ENCODE measurements around the gene LPCAT4.
"Not testable (repeated sequence)": the region's sequence is repeated elsewhere in the genome, so short reads cannot be mapped to it uniquely, and the experiment has no call there.

LPCAT4 gene, protein sequence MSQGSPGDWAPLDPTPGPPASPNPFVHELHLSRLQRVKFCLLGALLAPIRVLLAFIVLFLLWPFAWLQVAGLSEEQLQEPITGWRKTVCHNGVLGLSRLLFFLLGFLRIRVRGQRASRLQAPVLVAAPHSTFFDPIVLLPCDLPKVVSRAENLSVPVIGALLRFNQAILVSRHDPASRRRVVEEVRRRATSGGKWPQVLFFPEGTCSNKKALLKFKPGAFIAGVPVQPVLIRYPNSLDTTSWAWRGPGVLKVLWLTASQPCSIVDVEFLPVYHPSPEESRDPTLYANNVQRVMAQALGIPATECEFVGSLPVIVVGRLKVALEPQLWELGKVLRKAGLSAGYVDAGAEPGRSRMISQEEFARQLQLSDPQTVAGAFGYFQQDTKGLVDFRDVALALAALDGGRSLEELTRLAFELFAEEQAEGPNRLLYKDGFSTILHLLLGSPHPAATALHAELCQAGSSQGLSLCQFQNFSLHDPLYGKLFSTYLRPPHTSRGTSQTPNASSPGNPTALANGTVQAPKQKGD
- 20.1 to 53.3 (median 41.1) reads per million in 4 experiments for total RNA-seq

- DNase-seq = peak; percentile 80
Observed at GRCh38 chr15:34367101-34368081, at the start of gene LPCAT4. Gene LPCAT4 (minus strand): TSS chr15:34367196. CDS start chr15:34367100, 96 bp downstream.

DNA sequence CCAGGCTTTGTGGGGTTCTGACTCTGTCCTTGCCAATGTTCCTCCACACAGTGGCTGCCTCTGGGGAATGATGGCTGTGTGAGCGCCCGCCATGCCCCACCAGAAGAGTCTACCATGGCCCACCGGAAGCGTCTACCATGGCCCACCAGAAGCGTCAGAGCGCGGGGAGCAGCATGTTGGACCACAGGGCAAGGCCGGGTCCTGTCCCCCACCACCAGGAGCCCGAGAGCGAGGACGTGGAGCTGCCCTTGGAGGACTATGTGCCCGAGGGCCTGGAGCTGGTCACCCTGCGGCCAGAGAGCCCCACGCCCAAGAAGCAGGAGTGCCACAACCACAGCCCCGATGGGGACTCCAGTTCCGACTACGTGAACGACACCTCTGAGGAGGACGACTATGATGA lies 42.5 kb upstream of the LPCAT4 start:
- DNase-seq = not testable (repeated sequence)

DNA sequence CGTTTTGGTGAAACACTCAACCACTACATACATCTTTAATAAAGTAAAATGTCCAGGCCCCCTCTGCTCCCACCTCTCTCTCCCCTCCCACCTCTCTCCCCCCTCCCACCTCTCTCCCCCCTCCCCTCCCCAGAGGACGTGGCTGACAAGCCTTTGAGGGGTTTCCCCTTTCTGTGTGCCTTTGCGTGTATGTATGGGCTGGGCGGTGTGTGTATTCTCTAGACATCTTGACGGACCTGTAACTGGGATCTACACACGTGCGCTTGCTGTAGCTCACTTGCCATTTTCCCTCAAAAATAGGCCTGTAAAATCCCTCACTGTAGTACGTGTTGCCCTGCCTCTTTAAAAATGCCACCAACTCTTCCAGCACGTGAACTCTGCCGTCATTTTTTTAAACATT lies 42.0 kb upstream of the LPCAT4 start:
- not testable (repeated sequence) for DNase-seq

GRCh38 chr15:34403899-34404298 lies 36.9 kb upstream of the LPCAT4 start:
- not testable (repeated sequence) for DNase-seq

- DNase-seq = not testable (repeated sequence)
Observed at GRCh38 chr15:34403160-34403598, 36.2 kb upstream of the LPCAT4 start.

DNA sequence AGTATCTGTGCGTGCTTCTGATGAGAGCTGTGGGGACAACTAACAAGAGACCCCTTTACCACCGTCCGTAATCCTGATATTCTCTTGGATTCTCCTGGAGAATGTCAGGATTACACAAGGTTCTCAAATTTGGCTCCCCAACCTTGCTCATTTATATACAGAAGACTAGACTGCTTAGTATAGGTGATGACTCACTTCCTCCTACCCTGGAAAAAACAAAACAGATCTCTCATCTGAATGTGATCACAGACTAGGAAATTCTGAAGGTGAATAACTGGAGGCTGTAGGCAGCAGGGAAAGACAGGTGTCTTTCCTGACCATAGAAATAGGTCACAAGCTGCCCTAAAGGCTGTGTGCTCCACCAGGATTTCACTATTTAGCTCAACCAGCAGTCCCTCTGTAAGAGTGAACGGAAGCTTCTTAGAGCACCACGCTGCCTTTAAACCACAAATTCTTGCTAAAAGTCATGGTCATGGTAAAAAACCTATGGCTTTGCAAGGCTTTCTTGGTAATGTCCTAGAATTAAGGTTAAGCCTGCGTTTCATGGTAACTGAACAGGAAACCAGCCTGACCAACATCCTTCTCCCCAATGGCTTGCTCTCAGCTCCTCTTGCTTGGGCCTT lies 30.8 kb upstream of the LPCAT4 start:
- DNase-seq = not testable (repeated sequence)

- DNase-seq = not testable (repeated sequence)
Observed at GRCh38 chr15:34392981-34393380, 26.0 kb upstream of the LPCAT4 start.

- not testable (repeated sequence) for DNase-seq
Observed at GRCh38 chr15:34389594-34390086, 22.6 kb upstream of the LPCAT4 start.

- DNase-seq = not testable (repeated sequence)
Observed at GRCh38 chr15:34381829-34382521, 15.0 kb upstream of the LPCAT4 start.

GRCh38 chr15:34380491-34380890 lies 13.5 kb upstream of the LPCAT4 start:
- DNase-seq = not testable (repeated sequence)

DNA sequence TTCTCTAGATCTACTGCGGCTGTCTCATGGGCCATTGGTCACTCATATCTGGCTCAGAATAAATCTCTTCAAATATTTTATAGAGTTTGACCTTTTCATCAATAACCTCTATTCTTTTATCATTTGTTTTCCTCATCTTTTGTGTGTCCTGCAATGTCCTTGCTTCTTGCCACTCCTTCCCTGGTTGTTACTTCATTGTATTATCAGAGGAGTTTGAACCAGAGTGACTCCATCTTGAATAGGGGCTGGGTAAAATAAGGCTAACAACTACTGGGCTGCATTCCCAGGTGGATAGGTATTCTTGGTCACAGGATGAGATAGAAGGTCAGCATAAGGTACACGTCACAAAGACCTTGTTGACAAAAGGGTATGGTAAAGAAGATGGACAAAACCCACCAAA lies 9.9 kb upstream of the LPCAT4 start:
- no peak for DNase-seq

DNA sequence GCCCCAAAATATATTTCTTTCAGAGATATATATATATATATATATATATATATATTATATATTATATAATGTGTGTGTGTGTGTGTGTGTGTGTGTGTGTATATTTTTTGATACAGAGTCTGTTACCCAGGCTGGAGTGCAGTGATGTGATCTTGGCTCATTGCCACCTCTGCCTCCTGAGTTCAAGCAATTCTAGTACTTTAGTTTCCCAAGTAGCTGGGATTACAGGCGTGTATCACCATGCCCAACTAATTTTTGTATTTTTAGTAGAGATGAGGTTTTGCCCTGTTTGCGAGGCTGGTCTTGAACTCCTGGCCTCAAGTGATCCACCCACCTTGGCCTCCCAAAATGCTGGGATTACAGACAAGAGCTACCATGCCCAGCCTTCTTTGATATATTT lies 8.5 kb upstream of the LPCAT4 start:
- DNase-seq = not testable (repeated sequence)

DNA sequence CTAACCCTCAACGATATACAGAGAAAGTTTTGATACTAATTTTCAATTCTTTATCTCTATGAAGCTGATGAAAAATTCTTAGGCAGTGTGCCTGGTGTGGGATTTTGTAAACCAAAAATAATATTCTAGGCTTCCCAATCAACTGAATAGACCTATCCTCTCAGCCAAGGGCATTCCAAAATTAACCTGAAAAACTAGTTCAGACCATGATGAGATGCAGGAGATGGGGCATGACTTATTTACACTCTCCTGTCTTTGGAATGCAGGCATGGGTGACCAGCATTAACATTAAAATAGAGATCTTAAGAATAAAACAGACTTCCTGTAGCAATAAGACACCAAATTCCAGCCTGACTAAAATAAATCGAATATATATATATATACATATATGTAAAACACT lies 7.8 kb upstream of the LPCAT4 start:
- no peak for DNase-seq

DNA sequence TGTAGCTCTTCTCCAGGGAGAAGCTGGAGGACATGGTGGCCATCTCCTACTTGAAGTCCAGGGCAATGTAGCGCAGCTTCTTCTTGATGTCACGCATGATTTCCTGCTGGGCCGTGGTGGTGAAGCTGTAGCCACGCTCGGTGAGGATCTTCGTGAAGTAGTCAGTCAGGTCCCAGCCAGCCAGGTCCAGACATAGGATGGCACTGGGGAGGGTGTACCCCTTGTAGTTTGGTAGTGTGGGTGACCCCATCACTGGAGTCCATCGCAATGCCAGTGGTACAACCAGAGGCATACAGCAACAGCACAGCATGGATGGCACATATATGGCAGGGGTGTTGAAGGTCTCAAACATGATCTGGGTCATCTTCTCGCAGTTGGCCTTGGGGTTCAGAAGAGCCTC lies 7.0 kb upstream of the LPCAT4 start:
- no peak for DNase-seq

- no peak for DNase-seq
Observed at GRCh38 chr15:34370643-34371042, 3.6 kb upstream of the LPCAT4 start.

GRCh38 chr15:34370129-34370528 lies 3.1 kb upstream of the LPCAT4 start:
- DNase-seq = no peak

- DNase-seq = peak; percentile 20
Observed at GRCh38 chr15:34366271-34367065, 528 bp downstream of the LPCAT4 start.

- no peak for DNase-seq
Observed at GRCh38 chr15:34365836-34366235, 1.2 kb downstream of the LPCAT4 start.

- DNase-seq = no peak
Observed at GRCh38 chr15:34365091-34365825, 1.7 kb downstream of the LPCAT4 start.

DNA sequence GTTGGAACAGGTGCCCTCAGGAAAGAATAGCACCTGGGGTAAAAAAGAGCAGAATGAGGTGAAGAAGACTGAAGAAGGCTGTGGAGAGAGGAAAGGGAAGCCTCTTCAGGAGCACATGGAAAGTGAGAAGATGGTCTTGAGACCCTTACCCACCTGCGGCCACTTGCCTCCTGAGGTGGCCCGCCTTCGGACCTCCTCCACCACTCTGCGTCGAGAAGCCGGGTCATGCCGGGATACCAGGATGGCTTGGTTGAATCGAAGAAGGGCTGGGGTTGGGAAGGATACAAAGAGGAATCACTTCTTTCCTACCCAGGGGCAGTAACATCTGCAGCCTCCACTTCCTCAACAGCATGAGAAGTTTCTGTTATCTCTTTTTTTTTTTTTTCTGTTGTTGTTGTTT lies 3.0 kb downstream of the LPCAT4 start:
- DNase-seq = no peak
